ENCODE measurements around the gene ANKS1A. TPM values are rescaled to one million over a fixed set of nuclear protein-coding genes. Genes with fewer than 3 reads are reported as not detected.

The ANKS1A gene
- total and polyA plus RNA-seq, 10 donors = 5.1 to 68.9 (median 45.6) TPM

DNA sequence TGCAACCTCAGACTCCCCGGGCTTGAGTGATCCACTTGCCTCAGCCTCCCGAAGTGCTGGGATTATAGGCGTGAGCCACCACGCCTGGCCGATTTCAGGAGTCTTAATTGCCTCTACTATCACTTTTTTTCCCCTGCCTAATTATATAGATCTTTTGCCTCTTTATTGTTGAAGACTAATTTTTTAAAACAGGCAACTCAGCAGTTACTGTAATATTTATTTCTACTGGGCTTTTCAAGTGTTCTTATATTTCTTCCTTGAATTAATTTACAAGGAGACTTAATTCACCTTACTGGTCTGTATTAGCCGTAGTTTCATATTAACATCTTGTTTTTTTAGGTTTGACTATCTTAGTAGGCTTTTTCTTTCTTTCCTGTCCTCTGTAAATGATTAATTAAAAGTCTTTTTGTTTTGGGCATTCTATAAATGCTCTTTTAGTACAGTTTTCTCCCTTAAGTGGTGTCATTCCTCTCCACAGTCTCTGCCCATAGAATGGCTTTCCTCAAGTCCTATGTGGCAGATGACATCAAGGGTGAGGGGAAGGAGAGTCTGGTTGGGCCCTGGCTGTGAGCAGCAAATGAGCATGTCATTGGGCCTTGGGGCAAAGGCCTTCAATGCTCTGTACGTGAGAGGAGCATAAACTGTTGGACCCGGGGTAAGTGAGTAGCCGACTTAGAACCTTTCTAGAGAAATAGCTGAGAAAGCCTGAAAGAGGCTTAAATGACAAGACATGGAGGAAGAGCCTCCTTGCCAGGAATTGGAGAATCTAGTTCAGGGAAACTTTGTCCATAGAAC is 36.0 kb downstream of the ANKS1A start:
- 95 to 98% (median 95%) methylated on average over 9 of the region's 9 CpGs for WGBS, 5 donors
- H3K4me3 ChIP-seq = no peak overlapping the region
- H3K4me1 ChIP-seq = peaks cover 0 to 13% (median 2%) of the 10 kb centered on the region in 6 donors
- no peaks in the 10 kb centered on the region for H3K9me3 ChIP-seq
- intact Hi-C loops (cut with DNase I; ENCODE audit: low total_unique reads) = no loop called here
- TF ChIP-seq, protein P1, sequence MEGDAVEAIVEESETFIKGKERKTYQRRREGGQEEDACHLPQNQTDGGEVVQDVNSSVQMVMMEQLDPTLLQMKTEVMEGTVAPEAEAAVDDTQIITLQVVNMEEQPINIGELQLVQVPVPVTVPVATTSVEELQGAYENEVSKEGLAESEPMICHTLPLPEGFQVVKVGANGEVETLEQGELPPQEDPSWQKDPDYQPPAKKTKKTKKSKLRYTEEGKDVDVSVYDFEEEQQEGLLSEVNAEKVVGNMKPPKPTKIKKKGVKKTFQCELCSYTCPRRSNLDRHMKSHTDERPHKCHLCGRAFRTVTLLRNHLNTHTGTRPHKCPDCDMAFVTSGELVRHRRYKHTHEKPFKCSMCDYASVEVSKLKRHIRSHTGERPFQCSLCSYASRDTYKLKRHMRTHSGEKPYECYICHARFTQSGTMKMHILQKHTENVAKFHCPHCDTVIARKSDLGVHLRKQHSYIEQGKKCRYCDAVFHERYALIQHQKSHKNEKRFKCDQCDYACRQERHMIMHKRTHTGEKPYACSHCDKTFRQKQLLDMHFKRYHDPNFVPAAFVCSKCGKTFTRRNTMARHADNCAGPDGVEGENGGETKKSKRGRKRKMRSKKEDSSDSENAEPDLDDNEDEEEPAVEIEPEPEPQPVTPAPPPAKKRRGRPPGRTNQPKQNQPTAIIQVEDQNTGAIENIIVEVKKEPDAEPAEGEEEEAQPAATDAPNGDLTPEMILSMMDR (IDR thresholded peaks at IDR 0.05 in 8 of 11, conservative IDR thresholded peaks at IDR 0.05 in 3 of 11) = no peak
- TF ChIP-seq POLR2AphosphoS5 (IDR thresholded peaks at IDR 0.05) (no peak), POLR2A (IDR thresholded peaks at IDR 0.05) (no peak)
- no peaks in the 10 kb centered on the region for H3K27me3 ChIP-seq (replicated peaks in 1 of 7)
- no peak overlapping the region for H3K27ac ChIP-seq
- no peaks in the 10 kb centered on the region for H3K36me3 ChIP-seq
- no peak for DNase-seq

DNA sequence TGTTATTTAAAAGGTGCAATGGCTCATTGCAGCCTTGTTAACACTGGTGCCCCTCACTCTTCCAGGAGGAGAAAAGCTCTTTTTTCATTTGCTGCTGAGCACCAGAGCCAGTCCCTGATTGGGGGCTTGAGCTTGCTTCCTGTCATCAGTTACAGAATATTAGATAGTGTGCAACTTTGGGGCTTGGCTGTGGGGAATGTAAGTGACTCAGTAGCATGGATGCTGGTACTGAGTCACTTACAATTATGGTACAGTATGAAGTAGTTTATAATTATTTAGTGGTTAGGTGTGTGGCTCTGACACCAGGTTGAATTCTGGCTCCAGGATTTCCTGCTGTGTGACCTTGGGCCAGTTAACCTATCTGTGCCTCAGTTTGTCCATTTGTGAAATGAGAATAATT is 37.6 kb downstream of the ANKS1A start:
- intact Hi-C loops (cut with DNase I; ENCODE audit: low total_unique reads) = no loop called here
- no peaks in the 10 kb centered on the region for H3K27me3 ChIP-seq (replicated peaks in 1 of 7)
- peaks cover 0 to 21% (median 2%) of the 10 kb centered on the region in 6 donors for H3K4me1 ChIP-seq
- TF ChIP-seq, protein P1 (IDR thresholded peaks at IDR 0.05 in 8 of 11, conservative IDR thresholded peaks at IDR 0.05 in 3 of 11) = no peak
- TF ChIP-seq POLR2A (IDR thresholded peaks at IDR 0.05) (no peak), POLR2AphosphoS5 (IDR thresholded peaks at IDR 0.05) (no peak)
- no peak overlapping the region for H3K4me3 ChIP-seq
- H3K9me3 ChIP-seq = no peaks in the 10 kb centered on the region
- no peak for DNase-seq
- H3K27ac ChIP-seq = no peak overlapping the region
- no peaks in the 10 kb centered on the region for H3K36me3 ChIP-seq

DNA sequence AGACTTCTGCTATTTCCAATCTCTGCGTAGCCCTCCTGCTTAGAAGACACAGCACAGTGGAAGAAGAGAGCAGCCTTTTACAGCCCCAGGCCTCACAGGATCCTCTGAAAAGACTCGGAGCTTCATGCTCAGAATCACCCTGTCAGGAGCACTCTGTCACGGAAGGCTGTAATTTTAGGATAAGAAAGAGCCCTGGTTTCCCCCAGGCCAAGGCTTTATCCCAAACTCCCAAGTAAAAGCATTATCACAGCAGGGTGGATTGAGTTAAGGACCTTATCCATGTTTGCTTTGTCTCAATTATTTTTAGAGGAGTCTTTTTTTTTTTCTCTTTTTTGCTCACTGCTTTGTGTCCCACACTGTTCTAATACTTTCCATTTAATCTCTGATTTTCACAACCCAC is 39.2 kb downstream of the ANKS1A start:
- intact Hi-C loops (cut with DNase I; ENCODE audit: low total_unique reads) = no loop called here
- H3K36me3 ChIP-seq = no peaks in the 10 kb centered on the region
- TF ChIP-seq POLR2A (IDR thresholded peaks at IDR 0.05) (no peak), POLR2AphosphoS5 (IDR thresholded peaks at IDR 0.05) (no peak)
- TF ChIP-seq, protein P1 (IDR thresholded peaks at IDR 0.05 in 8 of 11, conservative IDR thresholded peaks at IDR 0.05 in 3 of 11) = no peak
- H3K4me1 ChIP-seq = peaks cover 0 to 21% (median 2%) of the 10 kb centered on the region in 6 donors
- no peaks in the 10 kb centered on the region for H3K27me3 ChIP-seq (replicated peaks in 1 of 7)
- WGBS, 5 donors = 93 to 97% (median 95%) methylated on average over 3 of the region's 3 CpGs
- H3K4me3 ChIP-seq = no peak overlapping the region
- H3K27ac ChIP-seq = no peak overlapping the region
- DNase-seq = no peak
- H3K9me3 ChIP-seq = no peaks in the 10 kb centered on the region

DNA sequence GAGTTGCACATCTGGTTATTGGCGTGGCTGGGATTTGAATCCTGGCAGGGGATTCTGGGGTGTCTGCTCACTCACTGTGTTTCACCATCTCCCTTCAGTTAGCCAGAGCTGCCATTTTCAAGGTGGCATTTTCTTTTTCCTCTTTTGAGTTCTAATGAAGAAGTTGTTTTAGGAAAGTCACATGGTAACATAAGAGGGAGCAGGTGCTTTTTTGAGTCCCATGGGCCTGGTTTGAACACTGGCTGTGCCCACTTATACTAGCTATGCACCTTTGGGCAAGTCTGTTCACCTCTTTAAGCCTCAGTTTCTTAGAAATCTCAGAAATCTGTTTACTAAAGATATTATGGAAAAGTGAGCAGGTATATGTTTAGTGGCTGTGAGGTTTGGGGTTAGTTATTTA is 39.6 kb downstream of the ANKS1A start:
- intact Hi-C loops (cut with DNase I; ENCODE audit: low total_unique reads) = no loop called here
- Histone ChIP-seq H3K36me3 (no peaks in the 10 kb centered on the region), H3K4me1 (peaks cover 0 to 22% (median 2%) of the 10 kb centered on the region in 6 donors), H3K27me3 (replicated peaks in 1 of 7) (no peaks in the 10 kb centered on the region), H3K27ac (no peak overlapping the region), H3K9me3 (no peaks in the 10 kb centered on the region), H3K4me3 (no peak overlapping the region)
- DNase-seq = no peak
- TF ChIP-seq, protein P1 (IDR thresholded peaks at IDR 0.05 in 8 of 11, conservative IDR thresholded peaks at IDR 0.05 in 3 of 11) = no peak
- no peak for TF ChIP-seq POLR2AphosphoS5 (IDR thresholded peaks at IDR 0.05)
- no peak for TF ChIP-seq POLR2A (IDR thresholded peaks at IDR 0.05)
- 68 to 97% (median 79%) methylated on average over 1 of the region's 1 CpG for WGBS, 5 donors
